Testis (tissue), 3 donors: ENCODE results near the gene VAMP1. TPM values are rescaled to one million over a fixed set of nuclear protein-coding genes. Genes with fewer than 3 reads are reported as not detected.
A peak's percentile ranks its signal among the peaks of the same experiment; 100 is the strongest.

Experiments
- DNase-seq: peaks from one replicate; pipeline ENCODE4 v3.0.0-alpha.2; 2019
- H3K27ac ChIP-seq, 2 donors: fragments of 200-600 bp; sonication (generic); one replicate each; pipeline ENCODE4 v1.5.1; 2019
- H3K27me3 ChIP-seq: fragments of 200-600 bp; sonication (generic); one replicate; pipeline ENCODE4 v1.5.1; 2019
- H3K36me3 ChIP-seq: fragments of 200-600 bp; sonication (generic); one replicate; pipeline ENCODE4 v1.5.1; 2017; ENCODE audit warnings: low read depth; ENCODE audit errors: missing control alignments
- H3K4me1 ChIP-seq: fragments of 200-600 bp; sonication (generic); one replicate; pipeline ENCODE4 v1.5.1; 2019
- H3K4me3 ChIP-seq, 2 donors: fragments of 200-600 bp; sonication (generic); one replicate each; pipeline ENCODE4 v1.5.1; 2017 to 2019
- H3K9me3 ChIP-seq: fragments of 200-600 bp; sonication (generic); one replicate; pipeline ENCODE4 v1.5.1; 2017
- CTCF ChIP-seq, 3 experiments: fragments of 450-650 bp in 2 of 3; fragments of 200-600 bp in 1 of 3; sonication (generic) in 1 of 3; IDR thresholded peaks; one replicate each; pipeline ENCODE4 v1.5.1; 2016 to 2019; ENCODE audit warnings: antibody characterized with exemption in 3 of 3, mild to moderate bottlenecking in 2 of 3, moderate library complexity in 1 of 3
- POLR2A ChIP-seq: fragments of 450-650 bp; IDR thresholded peaks from one replicate; pipeline ENCODE4 v1.6.1; 2017; ENCODE audit warnings: antibody characterized with exemption, mild to moderate bottlenecking, moderate library complexity
- WGBS, 2 donors: methylation state at CpG; one replicate each; pipeline ENCODE4 v1.1.5; 2018; 5-methylcytosine and 5-hydroxymethylcytosine counted together
- intact Hi-C: fragments of 100-400 bp; cut with DNase I; formaldehyde crosslinking; loops from one replicate; pipeline ENCODE4 v1.15.1; 2023; ENCODE audit warnings: low total_unique reads
- polyA plus RNA-seq: library from polyadenylated mRNA; stranded (reverse); fragments of 350-450 nt; fragmentation: Illumina TruSeq; extraction: RNeasy Lipid Tissue Mini Kit (QIAGEN cat#74804); gene quantifications from one replicate; pipeline ENCODE4 v1.2.3, GENCODE V29; 2014; ENCODE audit warnings: low read depth, low replicate concordance; ENCODE audit not compliant: insufficient read depth
- total RNA-seq, 2 donors: library from RNA; depleted of rRNA; stranded (reverse); fragments of >200 nt; gene quantifications; one replicate each; pipeline ENCODE4 v1.2.3, GENCODE V29; 2016

Gene VAMP1
- total and polyA plus RNA-seq, 3 donors from 2014 or later = 12.7 to 18.3 (median 15.0) TPM

DNA sequence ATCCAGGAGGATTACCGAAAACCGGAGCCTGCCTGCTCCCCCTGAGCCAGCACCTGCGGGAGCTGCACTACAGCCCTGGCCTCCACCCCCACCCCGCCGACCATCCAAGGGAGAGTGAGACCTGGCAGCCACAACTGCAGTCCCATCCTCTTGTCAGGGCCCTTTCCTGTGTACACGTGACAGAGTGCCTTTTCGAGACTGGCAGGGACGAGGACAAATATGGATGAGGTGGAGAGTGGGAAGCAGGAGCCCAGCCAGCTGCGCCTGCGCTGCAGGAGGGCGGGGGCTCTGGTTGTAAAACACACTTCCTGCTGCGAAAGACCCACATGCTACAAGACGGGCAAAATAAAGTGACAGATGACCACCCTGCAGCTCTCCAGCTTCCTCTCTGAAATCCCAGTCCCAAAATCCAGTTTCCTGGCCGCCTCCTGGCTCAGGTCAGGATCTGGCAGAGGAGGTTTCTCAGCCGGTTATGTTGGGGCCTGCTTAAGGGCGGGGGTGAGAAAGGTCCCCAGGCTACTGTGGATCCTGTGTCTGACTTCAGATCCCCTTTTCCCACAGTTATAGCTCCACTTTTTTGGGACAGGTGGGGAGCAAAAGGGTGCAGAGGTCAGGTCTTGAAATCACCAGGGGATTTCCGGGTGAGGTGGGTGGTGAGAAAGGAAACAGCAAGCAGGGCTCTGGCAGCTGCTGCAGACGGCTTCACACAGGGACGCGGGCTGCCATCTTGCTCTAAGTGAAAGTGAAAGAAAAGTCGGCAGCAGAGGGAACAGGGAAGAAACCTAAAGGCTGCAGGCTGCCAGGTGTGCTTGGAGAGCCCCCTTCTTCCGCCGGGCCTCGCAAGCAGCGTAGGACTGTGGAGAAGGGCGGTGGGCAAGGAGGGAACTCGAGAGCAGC, 18.9 kb downstream of the VAMP1 start, which contains the start of gene TAPBPL:
TSS of gene TAPBPL (plus strand) at position 695 of the 897 bp plus-strand sequence. CDS start 207 bp downstream, outside the sequence.
- Histone ChIP-seq H3K36me3 (no peaks in the 10 kb centered on the region), H3K27me3 (no peaks in the 10 kb centered on the region), H3K9me3 (no peaks in the 10 kb centered on the region), H3K4me3 (peak within 1 kb of the TSS; percentile 63 to 77), H3K4me1 (peaks cover 22% of the 10 kb centered on the region), H3K27ac (peak within 1 kb of the TSS; percentile 94 to 97)
- TF ChIP-seq POLR2A (peak; percentile 40), CTCF (IDR thresholded peaks at IDR 0.05) (no peak)
- DNase-seq = peak; percentile 93
- WGBS, 2 donors = 0% methylated on average over 17 to 25 of the region's 27 CpGs
- intact Hi-C loops = loop anchor here (10.0 kb wide), 1 partner anchor 117 kb away; no protein-coding TSS in a partner anchor

DNA sequence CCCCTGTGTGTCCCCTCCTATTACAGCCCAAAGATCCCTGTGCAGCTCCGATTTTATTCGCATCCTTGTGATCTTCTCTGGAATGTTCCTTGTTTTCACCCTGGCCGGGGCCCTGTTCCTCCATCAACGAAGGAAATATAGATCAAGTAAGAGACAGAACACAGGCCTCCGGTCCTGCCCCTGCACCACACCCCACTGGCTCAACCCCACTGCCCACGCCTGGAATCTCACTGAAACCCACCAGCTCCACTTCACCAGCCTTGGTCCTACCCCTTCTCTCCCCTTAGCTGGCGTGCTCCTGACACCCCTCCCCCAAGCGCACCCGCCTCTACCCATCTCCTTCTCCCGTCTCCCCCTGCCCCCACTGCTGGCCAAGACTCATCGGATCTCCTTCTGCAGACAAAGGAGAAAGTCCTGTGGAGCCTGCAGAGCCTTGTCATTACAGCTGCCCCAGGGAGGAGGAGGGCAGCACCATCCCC, 19.6 kb downstream of the VAMP1 start:
- H3K9me3 ChIP-seq = no peaks in the 10 kb centered on the region
- H3K4me3 ChIP-seq = peak overlapping the region; percentile 63 to 77
- intact Hi-C loops = loop anchor here (10.0 kb wide), 1 partner anchor 116 kb away; no protein-coding TSS in a partner anchor
- no peak for TF ChIP-seq CTCF (IDR thresholded peaks at IDR 0.05)
- no peak for TF ChIP-seq POLR2A
- 0 to 3% methylated on average over 11 of the region's 11 CpGs for WGBS, 2 donors
- H3K27me3 ChIP-seq = no peaks in the 10 kb centered on the region
- DNase-seq = peak; percentile 55
- H3K27ac ChIP-seq = peak overlapping the region; percentile 94 to 97
- H3K4me1 ChIP-seq = peaks cover 22% of the 10 kb centered on the region
- H3K36me3 ChIP-seq = no peaks in the 10 kb centered on the region

DNA sequence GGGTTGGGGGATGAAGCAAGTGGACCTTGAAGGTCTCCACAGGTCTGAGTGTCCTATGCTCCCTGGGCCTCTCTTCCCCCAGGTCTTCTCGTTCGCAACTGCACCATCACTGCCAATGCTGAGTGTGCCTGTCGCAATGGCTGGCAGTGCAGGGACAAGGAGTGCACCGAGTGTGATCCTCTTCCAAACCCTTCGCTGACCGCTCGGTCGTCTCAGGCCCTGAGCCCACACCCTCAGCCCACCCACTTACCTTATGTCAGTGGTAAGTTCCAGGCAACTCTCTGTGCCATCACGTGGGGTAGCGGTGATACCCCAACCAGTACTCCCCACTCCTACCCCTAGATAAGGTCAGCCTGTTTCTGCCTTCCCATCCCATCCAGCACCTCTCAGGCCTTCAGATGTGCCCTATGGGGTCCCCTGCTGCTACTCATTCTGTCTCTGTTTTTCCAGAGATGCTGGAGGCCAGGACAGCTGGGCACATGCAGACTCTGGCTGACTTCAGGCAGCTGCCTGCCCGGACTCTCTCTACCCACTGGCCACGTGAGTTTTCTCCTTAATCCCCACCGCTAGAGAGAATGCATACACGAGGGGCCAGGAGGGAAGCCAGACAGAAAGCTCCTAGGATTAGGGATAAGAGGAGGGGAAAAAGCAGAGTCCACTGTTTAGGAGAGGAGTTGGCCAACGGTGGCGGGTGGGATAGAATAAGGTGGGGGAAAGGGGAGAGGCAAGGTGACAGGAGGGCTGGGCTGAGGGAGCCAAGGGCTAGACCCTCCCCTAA, 20.2 kb downstream of the VAMP1 start:
- peaks cover 22% of the 10 kb centered on the region for H3K4me1 ChIP-seq
- intact Hi-C loops = loop anchor here (10.0 kb wide), 1 partner anchor 115 kb away; no protein-coding TSS in a partner anchor
- WGBS, 2 donors = 53 to 59% methylated on average over 15 to 16 of the region's 16 CpGs
- peak overlapping the region; percentile 94 to 97 for H3K27ac ChIP-seq
- no peaks in the 10 kb centered on the region for H3K9me3 ChIP-seq
- H3K4me3 ChIP-seq = peak overlapping the region in 1 of 2 donors; percentile 77
- H3K36me3 ChIP-seq = no peaks in the 10 kb centered on the region
- TF ChIP-seq CTCF (IDR thresholded peaks at IDR 0.05) (no peak), POLR2A (no peak)
- no peaks in the 10 kb centered on the region for H3K27me3 ChIP-seq
- DNase-seq = no peak

- Histone ChIP-seq H3K36me3 (no peaks in the 10 kb centered on the region), H3K27me3 (no peaks in the 10 kb centered on the region), H3K9me3 (no peaks in the 10 kb centered on the region), H3K27ac (no peak within 1 kb of the TSS), H3K4me1 (peaks cover under 1% of the 10 kb centered on the region), H3K4me3 (no peak within 1 kb of the TSS)
- no peak for TF ChIP-seq CTCF (IDR thresholded peaks at IDR 0.05)
- TF ChIP-seq POLR2A = no peak
- DNase-seq = no peak
- 80 to 85% methylated on average over 16 of the region's 16 CpGs for WGBS, 2 donors
- intact Hi-C loops = no loop called here
Measured at GRCh38 chr12:6444704-6445688, 25.5 kb downstream of the VAMP1 start, which contains the start of gene CD27. Gene CD27 (plus strand): TSS chr12:6444955. CDS start chr12:6445096, 141 bp downstream.
